Astrocyte (in vitro differentiated cells and primary cell): ENCODE data around the gene KIF2A. TPM values are rescaled to one million over a fixed set of nuclear protein-coding genes. Genes with fewer than 3 reads are reported as not detected.

ENCODE experiments used
- DNase-seq: peaks from one replicate; pipeline ENCODE4 v3.0.0-alpha.2; 2010; ENCODE audit warnings: low read depth
- FAIRE-seq: peaks from 2 replicates; lab custom pipeline; 2011; peaks lifted over from hg19 to GRCh38; lab: Jason Lieb, UNC
- H2AFZ ChIP-seq: 2 replicates; pipeline ENCODE4 v1.6.0; 2012; ENCODE audit warnings: low read depth, low read length, inconsistent platforms
- H3K27ac ChIP-seq: 2 replicates; pipeline ENCODE4 v1.5.1; 2011; ENCODE audit warnings: low read depth, low read length, inconsistent platforms
- H3K27me3 ChIP-seq: 2 replicates; pipeline ENCODE4 v1.6.0; 2011; ENCODE audit warnings: low read length, inconsistent platforms; ENCODE audit not compliant: insufficient read depth
- H3K36me3 ChIP-seq: 2 replicates; pipeline ENCODE4 v1.5.1; 2011; ENCODE audit warnings: low read length, inconsistent platforms; ENCODE audit not compliant: insufficient read depth
- H3K4me1 ChIP-seq: 2 replicates; pipeline ENCODE4 v1.5.1; 2011; ENCODE audit warnings: low read length, inconsistent platforms; ENCODE audit not compliant: insufficient read depth
- H3K4me2 ChIP-seq: 2 replicates; pipeline ENCODE4 v1.6.0; 2012; ENCODE audit warnings: low read length, inconsistent platforms
- H3K4me3 ChIP-seq: 2 replicates; pipeline ENCODE4 v1.5.1; 2011; ENCODE audit warnings: low read depth, mild to moderate bottlenecking, low read length, inconsistent platforms; ENCODE audit not compliant: insufficient read depth
- H3K79me2 ChIP-seq: 2 replicates; pipeline ENCODE4 v1.6.0; 2012; ENCODE audit warnings: mild to moderate bottlenecking, low read length, inconsistent platforms; ENCODE audit not compliant: insufficient read depth
- H3K9ac ChIP-seq: 2 replicates; pipeline ENCODE4 v1.6.0; 2012; ENCODE audit warnings: mild to moderate bottlenecking, low read length, inconsistent platforms
- H3K9me3 ChIP-seq: 2 replicates; pipeline ENCODE4 v1.5.1; 2012; ENCODE audit warnings: low read depth, mild to moderate bottlenecking, low read length, inconsistent platforms; ENCODE audit not compliant: insufficient read depth
- H4K20me1 ChIP-seq: 2 replicates; pipeline ENCODE4 v1.6.0; 2012; ENCODE audit warnings: low read length, inconsistent platforms; ENCODE audit not compliant: insufficient read depth
- H3K27ac Mint-ChIP-seq: one replicate; pipeline ENCODE4 v1.8.0; 2021; ENCODE audit warnings: mild to moderate bottlenecking, mixed read lengths; ENCODE audit not compliant: unreplicated experiment
- H3K27me3 Mint-ChIP-seq: one replicate; pipeline ENCODE4 v1.8.0; 2021; ENCODE audit warnings: low read depth, mixed read lengths; ENCODE audit not compliant: unreplicated experiment
- H3K36me3 Mint-ChIP-seq: one replicate; pipeline ENCODE4 v1.8.0; 2021; ENCODE audit warnings: low read depth, mixed read lengths; ENCODE audit not compliant: unreplicated experiment
- H3K4me1 Mint-ChIP-seq: one replicate; pipeline ENCODE4 v1.8.0; 2021; ENCODE audit warnings: low read depth, mixed read lengths; ENCODE audit not compliant: unreplicated experiment
- H3K4me3 Mint-ChIP-seq: one replicate; pipeline ENCODE4 v1.8.0; 2021; ENCODE audit warnings: mild to moderate bottlenecking, moderate library complexity, mixed read lengths; ENCODE audit not compliant: unreplicated experiment
- H3K9me3 Mint-ChIP-seq: one replicate; pipeline ENCODE4 v1.8.0; 2021; ENCODE audit warnings: mild to moderate bottlenecking, mixed read lengths; ENCODE audit not compliant: unreplicated experiment
- EZH2 ChIP-seq: IDR thresholded peaks from 2 replicates; pipeline ENCODE4 v1.6.1; 2012; ENCODE audit warnings: mild to moderate bottlenecking, low read length, inconsistent platforms; ENCODE audit not compliant: insufficient read depth
- total RNA-seq: library from RNA; stranded (reverse); gene quantifications from 2 replicates; pipeline ENCODE4 v1.2.1, GENCODE V29; 2021
- TF ChIP-seq, protein P1 (sequence below): IDR thresholded peaks from 2 replicates; pipeline ENCODE4 v1.5.1; 2011; ENCODE audit warnings: low read depth, mild to moderate bottlenecking, inconsistent platforms, low read length, moderate library complexity; ENCODE audit not compliant: insufficient read depth

The KIF2A gene
- total RNA-seq, 1 donor from 2014 or later: 79.1 TPM

DNA sequence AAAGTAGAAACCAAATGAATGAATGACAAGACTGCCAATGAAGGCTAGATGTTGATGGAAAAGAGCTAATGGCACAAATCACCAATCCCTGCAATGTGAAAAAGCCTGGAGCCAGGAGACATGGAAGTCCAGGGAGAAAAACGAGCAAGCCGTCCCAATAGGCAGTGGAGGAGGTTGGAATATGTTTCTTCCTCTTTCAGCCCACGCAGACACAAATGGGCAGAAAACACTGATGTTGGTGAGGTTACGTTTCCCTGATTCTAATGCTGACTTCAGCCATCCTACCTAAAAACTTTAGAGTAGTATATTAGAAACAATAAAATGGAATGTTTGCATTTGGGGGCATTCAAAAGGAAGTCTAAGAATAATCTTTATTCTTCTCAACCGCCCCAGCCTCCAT is 23.9 kb upstream of the KIF2A start:
- peaks cover 1% of the 10 kb centered on the region for H3K4me1 Mint-ChIP-seq
- Histone ChIP-seq H3K4me3 (no peak overlapping the region), H3K36me3 (no peaks in the 10 kb centered on the region), H3K27ac (no peak overlapping the region), H3K4me2 (no peak overlapping the region), H3K79me2 (no peaks in the 10 kb centered on the region), H3K9ac (no peak overlapping the region), H3K27me3 (peaks cover 2% of the 10 kb centered on the region), H2AFZ (no peak overlapping the region), H3K4me1 (peaks cover 2% of the 10 kb centered on the region), H4K20me1 (no peaks in the 10 kb centered on the region), H3K9me3 (no peaks in the 10 kb centered on the region)
- no peak overlapping the region for H3K27ac Mint-ChIP-seq
- H3K9me3 Mint-ChIP-seq: peaks cover 10% of the 10 kb centered on the region
- TF ChIP-seq, protein P1, sequence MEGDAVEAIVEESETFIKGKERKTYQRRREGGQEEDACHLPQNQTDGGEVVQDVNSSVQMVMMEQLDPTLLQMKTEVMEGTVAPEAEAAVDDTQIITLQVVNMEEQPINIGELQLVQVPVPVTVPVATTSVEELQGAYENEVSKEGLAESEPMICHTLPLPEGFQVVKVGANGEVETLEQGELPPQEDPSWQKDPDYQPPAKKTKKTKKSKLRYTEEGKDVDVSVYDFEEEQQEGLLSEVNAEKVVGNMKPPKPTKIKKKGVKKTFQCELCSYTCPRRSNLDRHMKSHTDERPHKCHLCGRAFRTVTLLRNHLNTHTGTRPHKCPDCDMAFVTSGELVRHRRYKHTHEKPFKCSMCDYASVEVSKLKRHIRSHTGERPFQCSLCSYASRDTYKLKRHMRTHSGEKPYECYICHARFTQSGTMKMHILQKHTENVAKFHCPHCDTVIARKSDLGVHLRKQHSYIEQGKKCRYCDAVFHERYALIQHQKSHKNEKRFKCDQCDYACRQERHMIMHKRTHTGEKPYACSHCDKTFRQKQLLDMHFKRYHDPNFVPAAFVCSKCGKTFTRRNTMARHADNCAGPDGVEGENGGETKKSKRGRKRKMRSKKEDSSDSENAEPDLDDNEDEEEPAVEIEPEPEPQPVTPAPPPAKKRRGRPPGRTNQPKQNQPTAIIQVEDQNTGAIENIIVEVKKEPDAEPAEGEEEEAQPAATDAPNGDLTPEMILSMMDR: no peak
- TF ChIP-seq EZH2: no peak
- H3K36me3 Mint-ChIP-seq: no peaks in the 10 kb centered on the region
- no peak overlapping the region for H3K4me3 Mint-ChIP-seq
- no peak for DNase-seq
- no peak for FAIRE-seq
- H3K27me3 Mint-ChIP-seq: peaks cover 3% of the 10 kb centered on the region

DNA sequence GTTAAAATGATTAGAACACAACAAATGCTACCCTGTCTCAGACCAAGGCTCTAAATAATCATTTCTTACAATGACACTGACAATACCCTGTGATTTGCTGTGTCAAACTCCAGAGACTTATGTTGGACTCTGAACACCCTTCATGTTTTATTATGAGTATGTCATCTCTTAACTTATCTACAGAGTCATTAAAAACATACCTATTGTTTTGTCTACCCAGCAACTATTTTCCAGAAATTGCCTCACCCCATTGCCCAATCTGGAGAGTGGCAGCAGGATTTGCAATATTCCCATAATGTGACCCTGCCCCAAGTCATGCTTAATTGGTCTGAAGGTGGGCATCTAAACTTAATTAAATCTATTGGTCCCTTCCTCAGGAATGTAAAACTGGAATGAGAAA is 23.0 kb upstream of the KIF2A start:
- no peak overlapping the region for H2AFZ ChIP-seq
- Mint-ChIP-seq H3K27ac (no peak overlapping the region), H3K36me3 (no peaks in the 10 kb centered on the region), H3K9me3 (peaks cover 13% of the 10 kb centered on the region), H3K4me3 (no peak overlapping the region), H3K4me1 (no peaks in the 10 kb centered on the region), H3K27me3 (peaks cover 3% of the 10 kb centered on the region)
- TF ChIP-seq, protein P1: no peak
- TF ChIP-seq EZH2: no peak
- no peak overlapping the region for H3K4me2 ChIP-seq
- H3K4me1 ChIP-seq: no peaks in the 10 kb centered on the region
- no peaks in the 10 kb centered on the region for H4K20me1 ChIP-seq
- H3K79me2 ChIP-seq: no peaks in the 10 kb centered on the region
- peaks cover 2% of the 10 kb centered on the region for H3K27me3 ChIP-seq
- no peak overlapping the region for H3K9ac ChIP-seq
- no peaks in the 10 kb centered on the region for H3K36me3 ChIP-seq
- FAIRE-seq (no peak), DNase-seq (no peak)
- no peak overlapping the region for H3K4me3 ChIP-seq
- no peaks in the 10 kb centered on the region for H3K9me3 ChIP-seq
- no peak overlapping the region for H3K27ac ChIP-seq

DNA sequence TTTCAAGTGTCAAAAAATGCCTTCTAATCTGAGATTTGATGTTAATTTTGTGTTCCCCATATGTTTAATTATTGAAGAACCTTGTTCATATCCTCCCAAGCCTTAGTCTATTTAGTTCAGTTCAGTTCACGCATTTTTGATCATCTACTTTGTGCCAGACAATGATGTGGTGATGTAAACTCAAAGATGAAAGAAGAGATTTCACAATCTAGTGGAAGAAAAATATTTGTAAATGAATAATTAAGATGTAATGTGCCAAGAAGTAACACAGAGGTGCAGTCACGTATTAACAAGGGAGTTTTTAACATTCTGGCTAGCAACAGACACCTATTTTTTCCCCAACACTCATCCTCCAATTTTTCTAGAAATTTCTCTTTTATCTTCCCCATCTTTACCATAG is 22.1 kb upstream of the KIF2A start:
- Histone ChIP-seq H4K20me1 (no peaks in the 10 kb centered on the region), H3K79me2 (no peaks in the 10 kb centered on the region), H3K9ac (no peak overlapping the region), H3K36me3 (no peaks in the 10 kb centered on the region), H3K4me3 (no peak overlapping the region), H3K27me3 (peaks cover 2% of the 10 kb centered on the region), H2AFZ (no peak overlapping the region), H3K27ac (no peak overlapping the region), H3K4me1 (no peaks in the 10 kb centered on the region), H3K9me3 (no peaks in the 10 kb centered on the region), H3K4me2 (no peak overlapping the region)
- H3K36me3 Mint-ChIP-seq: no peaks in the 10 kb centered on the region
- peaks cover 3% of the 10 kb centered on the region for H3K27me3 Mint-ChIP-seq
- no peaks in the 10 kb centered on the region for H3K4me1 Mint-ChIP-seq
- H3K4me3 Mint-ChIP-seq: no peak overlapping the region
- no peak overlapping the region for H3K27ac Mint-ChIP-seq
- TF ChIP-seq EZH2: no peak
- TF ChIP-seq, protein P1: no peak
- no peak for DNase-seq
- no peak for FAIRE-seq
- peaks cover 13% of the 10 kb centered on the region for H3K9me3 Mint-ChIP-seq
